A673 (cell line): Measurements from ENCODE around the gene PFDN4. TPM values are rescaled to one million over a fixed set of nuclear protein-coding genes. Genes with fewer than 3 reads are reported as not detected.

ENCODE experiments used
- BruUV-seq: library from RNA; stranded (reverse); fragments of 400-500 nt; replicated peaks from 2 replicates; lab custom pipeline; 2021; lab: Mats Ljungman, UMichigan
- CTCF ChIA-PET: fragments of 300-600 bp; sonication (Branson Sonifier 250); formaldehyde crosslinking; loops from one replicate; lab custom pipeline; 2022; ENCODE audit warnings: antibody characterized with exemption; lab: Charles Lee
- POLR2A ChIA-PET: fragments of 300-600 bp; sonication (Branson Sonifier 250); formaldehyde crosslinking; loops from one replicate; lab custom pipeline; 2022; ENCODE audit warnings: antibody characterized with exemption; ENCODE audit not compliant: low non-redundant PET; lab: Charles Lee
- DNase-seq: peaks from one replicate; pipeline ENCODE4 v3.0.0-alpha.2; 2015; ENCODE audit warnings: low spot score
- H3K27ac ChIP-seq: fragments of 200-600 bp; sonication (generic); 2 replicates; pipeline ENCODE4 v1.5.1; 2016; ENCODE audit warnings: mixed run types, low read depth, mild to moderate bottlenecking, mixed read lengths, antibody characterized with exemption, low read length; ENCODE audit not compliant: poor library complexity, severe bottlenecking
- H3K27me3 ChIP-seq: fragments of 200-600 bp; sonication (generic); replicated peaks from 2 replicates; pipeline ENCODE4 v1.6.1; 2017; ENCODE audit warnings: mixed run types, low read depth, mild to moderate bottlenecking, mixed read lengths, antibody characterized with exemption, low read length; ENCODE audit not compliant: insufficient read depth, poor library complexity
- H3K36me3 ChIP-seq: fragments of 200-600 bp; sonication (generic); 2 replicates; pipeline ENCODE4 v1.6.1; 2016; ENCODE audit warnings: mixed run types, mild to moderate bottlenecking, mixed read lengths, antibody characterized with exemption, low read length; ENCODE audit not compliant: insufficient read depth, poor library complexity, severe bottlenecking
- H3K4me1 ChIP-seq: fragments of 200-600 bp; sonication (generic); 2 replicates; pipeline ENCODE4 v1.6.1; 2017; ENCODE audit warnings: mixed run types, mild to moderate bottlenecking, mixed read lengths, antibody characterized with exemption, low read length; ENCODE audit not compliant: insufficient read depth, poor library complexity, severe bottlenecking
- H3K4me3 ChIP-seq: fragments of 200-600 bp; sonication (generic); 2 replicates; pipeline ENCODE4 v1.5.1; 2016; ENCODE audit warnings: low read depth, mixed run types, mild to moderate bottlenecking, mixed read lengths, low read length; ENCODE audit not compliant: poor library complexity, severe bottlenecking
- H3K9me3 ChIP-seq: fragments of 200-600 bp; sonication (generic); 2 replicates; pipeline ENCODE4 v1.6.1; 2016; ENCODE audit warnings: mixed run types, low read depth, mild to moderate bottlenecking, mixed read lengths, antibody characterized with exemption, low read length; ENCODE audit not compliant: poor library complexity, severe bottlenecking
- CTCF ChIP-seq: fragments of 300-800, 200-600 bp; sonication (generic); conservative IDR thresholded peaks from 2 replicates; pipeline ENCODE4 v1.5.1; 2017; ENCODE audit warnings: low read depth, mild to moderate bottlenecking, antibody characterized with exemption, low read length, moderate library complexity, mixed read lengths
- EZH2 ChIP-seq: fragments of 200-600 bp; sonication (generic); IDR thresholded peaks from 2 replicates; pipeline ENCODE4 v1.6.1; 2017; ENCODE audit warnings: borderline replicate concordance, low read depth, mild to moderate bottlenecking, mixed read lengths, antibody characterized with exemption, low read length; ENCODE audit not compliant: poor library complexity, severe bottlenecking
- intact Hi-C: fragments of 100-400 bp; cut with micrococcal nuclease; formaldehyde crosslinking; loops from one replicate; pipeline ENCODE4 v1.10.0; 2022; ENCODE audit not compliant: unreplicated experiment
- total RNA-seq: library from RNA; stranded (reverse); gene quantifications from 2 replicates; pipeline ENCODE4 v1.2.3, GENCODE V29; 2021

Gene PFDN4
- total RNA-seq, 1 experiment from 2014 or later, result 76.0 TPM

GRCh38 chr20:54162378-54163009 lies 45.4 kb upstream of the PFDN4 start:
- intact Hi-C loops, result no loop called here
- TF ChIP-seq CTCF, result no peak
- no peak for TF ChIP-seq EZH2
- CTCF ChIA-PET, result no interaction called here
- Histone ChIP-seq H3K4me1 (no peaks in the 10 kb centered on the region), H3K9me3 (no peaks in the 10 kb centered on the region), H3K4me3 (no peak overlapping the region), H3K36me3 (no peaks in the 10 kb centered on the region), H3K27me3 (no peaks in the 10 kb centered on the region), H3K27ac (no peak overlapping the region)
- POLR2A ChIA-PET, result no interaction called here
- BruUV-seq, result no TSS peak
- DNase-seq, result no peak

DNA sequence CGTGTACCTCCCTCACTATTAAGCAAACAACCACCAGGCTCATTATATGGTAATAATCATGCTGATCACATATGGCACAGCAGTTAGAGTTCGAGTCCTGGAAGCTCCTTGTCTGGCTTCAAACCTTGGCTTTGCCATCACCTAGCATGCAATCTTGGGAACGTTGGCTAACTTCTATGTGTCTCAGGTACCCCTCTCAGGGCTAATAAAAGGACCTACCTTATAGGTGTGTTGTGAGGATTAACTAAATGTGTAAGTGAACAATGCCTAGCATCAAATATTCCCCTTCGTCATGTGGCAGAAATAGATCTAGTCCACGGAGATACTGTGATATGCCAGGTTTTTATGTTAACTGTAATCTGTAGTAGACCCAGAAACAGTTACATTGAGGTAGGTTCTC lies 44.5 kb upstream of the PFDN4 start:
- Histone ChIP-seq H3K27ac (no peak overlapping the region), H3K4me3 (no peak overlapping the region), H3K27me3 (no peaks in the 10 kb centered on the region), H3K36me3 (no peaks in the 10 kb centered on the region), H3K4me1 (no peaks in the 10 kb centered on the region), H3K9me3 (no peaks in the 10 kb centered on the region)
- CTCF ChIA-PET, result no interaction called here
- POLR2A ChIA-PET, result no interaction called here
- BruUV-seq, result no TSS peak
- intact Hi-C loops, result no loop called here
- TF ChIP-seq CTCF (no peak), EZH2 (no peak)
- DNase-seq, result no peak

DNA sequence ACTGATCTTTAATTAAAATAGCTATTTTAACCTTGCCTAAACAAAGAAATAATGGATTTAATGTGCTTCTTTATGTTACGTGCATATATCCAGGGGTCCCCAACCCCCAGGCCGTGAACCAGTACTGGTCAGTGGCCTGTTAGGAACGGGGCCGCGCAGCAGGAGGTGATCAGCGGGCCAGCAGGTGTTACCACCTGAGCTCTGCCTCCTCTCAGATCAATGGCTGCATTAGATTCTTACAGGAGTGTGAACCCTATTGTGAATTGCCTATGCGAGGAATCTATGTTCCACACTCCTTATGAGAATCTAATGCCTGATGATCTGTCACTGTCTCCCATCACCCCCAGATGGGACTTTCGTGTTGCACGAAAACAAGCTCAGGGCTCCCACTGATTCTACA lies 42.9 kb upstream of the PFDN4 start:
- ChIA-PET CTCF (no interaction called here), POLR2A (no interaction called here)
- no peaks in the 10 kb centered on the region for H3K4me1 ChIP-seq
- no peak overlapping the region for H3K4me3 ChIP-seq
- no peak for TF ChIP-seq EZH2
- TF ChIP-seq CTCF, result no peak
- H3K27ac ChIP-seq, result no peak overlapping the region
- DNase-seq, result no peak
- intact Hi-C loops, result no loop called here
- no peaks in the 10 kb centered on the region for H3K36me3 ChIP-seq
- no TSS peak for BruUV-seq
- no peaks in the 10 kb centered on the region for H3K9me3 ChIP-seq
- H3K27me3 ChIP-seq, result no peaks in the 10 kb centered on the region
